HCT116 (cell line): Measurements from ENCODE around the gene IBA57. TPM values are rescaled to one million over a fixed set of nuclear protein-coding genes. Genes with fewer than 3 reads are reported as not detected.

ENCODE experiments used
- ATAC-seq: fragments of 200-7000 bp; cut with Tn5 transposase; 2 replicates; pipeline ENCODE4 v1.9.1; 2020; ENCODE audit warnings: mild to moderate bottlenecking, moderate library complexity
- BruUV-seq: library from RNA; stranded (reverse); fragments of 400-500 nt; replicated peaks from 2 replicates; lab custom pipeline; 2021; lab: Mats Ljungman, UMichigan
- CTCF ChIA-PET: fragments of 300-600 bp; sonication (Branson Sonifier 250); formaldehyde crosslinking; loops from one replicate; lab custom pipeline; 2021; ENCODE audit warnings: antibody characterized with exemption; lab: Charles Lee
- POLR2A ChIA-PET: fragments of 300-600, 350-600 bp; sonication (Branson Sonifier 250); formaldehyde crosslinking; loops from one replicate; lab custom pipeline; 2021; ENCODE audit warnings: antibody characterized with exemption; lab: Charles Lee
- RAD21 ChIA-PET, 2 experiments: fragments of 300-600 bp; sonication (Branson Sonifier 250); formaldehyde crosslinking; loops; one replicate each; lab custom pipeline; 2023; ENCODE audit warnings: low total read pairs in 2 of 2; ENCODE audit not compliant: uncharacterized antibody in 2 of 2, unreplicated experiment in 2 of 2, low non-redundant PET in 1 of 2; lab: Charles Lee
- DNase-seq: peaks from one replicate; pipeline ENCODE4 v3.0.0-alpha.2; 2010; ENCODE audit warnings: low read depth, low spot score
- H2AFZ ChIP-seq: fragments of 200-600 bp; shearing (Covaris generic), sonication (generic); 2 replicates; pipeline ENCODE4 v1.6.1; 2017; ENCODE audit warnings: low read depth, mixed run types, mixed read lengths, antibody characterized with exemption, low read length; ENCODE audit not compliant: poor library complexity, severe bottlenecking
- H3K27ac ChIP-seq: 2 replicates; pipeline ENCODE4 v1.5.1; 2012; ENCODE audit warnings: low read depth, low read length
- H3K27me3 ChIP-seq: fragments of 200-600 bp; sonication (generic); 2 replicates; pipeline ENCODE4 v1.6.1; 2016; ENCODE audit warnings: mixed run types, low read length, mixed read lengths; ENCODE audit not compliant: insufficient read depth
- H3K36me3 ChIP-seq, 2 experiments: fragments of 200-500 bp in 1 of 2; fragments of 200-600 bp in 1 of 2; sonication (Bioruptor generic) in 1 of 2; sonication (generic) in 1 of 2; 2 replicates each; pipeline versions ENCODE4 v1.5.1 to v1.6.1; 2014 to 2016; ENCODE audit warnings: low read length in 2 of 2, inconsistent platforms in 1 of 2, mixed read lengths in 1 of 2, mixed run types in 1 of 2; ENCODE audit not compliant: insufficient read depth in 2 of 2, control insufficient read depth in 1 of 2
- H3K4me1 ChIP-seq, 2 experiments: fragments of 200-600 bp in 1 of 2; sonication (generic) in 1 of 2; 2 replicates each; pipeline versions ENCODE4 v1.5.1 to v1.6.1; 2012 to 2017; ENCODE audit warnings: low read length in 2 of 2, inconsistent platforms in 1 of 2, mild to moderate bottlenecking in 1 of 2, mixed read lengths in 1 of 2, mixed run types in 1 of 2, moderate library complexity in 1 of 2; ENCODE audit not compliant: insufficient read depth in 2 of 2, control insufficient read depth in 1 of 2
- H3K4me2 ChIP-seq: fragments of 200-600 bp; sonication (generic); 2 replicates; pipeline ENCODE4 v1.6.1; 2017; ENCODE audit warnings: mixed run types, low read length, mixed read lengths
- H3K4me3 ChIP-seq, 2 experiments: fragments of 200-600 bp in 1 of 2; sonication (generic) in 1 of 2; replicated peaks in 1 of 2; 2 replicates each; pipeline ENCODE4 v1.5.1; 2011 to 2016; ENCODE audit warnings: low read length in 2 of 2, control low read depth in 1 of 2, low read depth in 1 of 2, mild to moderate bottlenecking in 1 of 2, mixed read lengths in 1 of 2, mixed run types in 1 of 2
- H3K79me2 ChIP-seq: fragments of 200-600 bp; sonication (generic); 2 replicates; pipeline ENCODE4 v1.6.1; 2017; ENCODE audit warnings: mild to moderate bottlenecking, mixed run types, low read length, moderate library complexity, mixed read lengths; ENCODE audit not compliant: insufficient read depth
- H3K9ac ChIP-seq: fragments of 200-600 bp; sonication (generic); 2 replicates; pipeline ENCODE4 v1.6.1; 2016; ENCODE audit warnings: low read length, mixed read lengths
- H3K9me2 ChIP-seq: fragments of 200-600 bp; sonication (generic), shearing (Covaris generic); 2 replicates; pipeline ENCODE4 v1.6.1; 2017; ENCODE audit warnings: mixed run types, mild to moderate bottlenecking, moderate library complexity; ENCODE audit not compliant: insufficient read depth
- H3K9me3 ChIP-seq, 2 experiments: fragments of 200-500 bp in 1 of 2; fragments of 200-600 bp in 1 of 2; sonication (Bioruptor generic) in 1 of 2; sonication (generic) in 1 of 2; 2 replicates each; pipeline ENCODE4 v1.6.1; 2014 to 2017; ENCODE audit warnings: low read length in 2 of 2, mixed read lengths in 2 of 2, inconsistent platforms in 1 of 2, low read depth in 1 of 2, mild to moderate bottlenecking in 1 of 2, mixed run types in 1 of 2, moderate library complexity in 1 of 2; ENCODE audit not compliant: control insufficient read depth in 1 of 2, insufficient read depth in 1 of 2
- H4K20me1 ChIP-seq: fragments of 200-600 bp; sonication (generic), shearing (Covaris generic); 2 replicates; pipeline ENCODE4 v1.6.1; 2017; ENCODE audit warnings: mixed run types, mild to moderate bottlenecking, moderate library complexity; ENCODE audit not compliant: insufficient read depth
- CBX3 ChIP-seq: IDR thresholded peaks from 2 replicates; pipeline ENCODE4 v1.6.1; 2012; ENCODE audit warnings: low read depth
- CEBPB ChIP-seq: IDR thresholded peaks from 2 replicates; pipeline ENCODE4 v1.6.1; 2012; ENCODE audit warnings: low read depth
- ELF1 ChIP-seq: IDR thresholded peaks from 2 replicates; pipeline ENCODE4 v1.6.1; 2012; ENCODE audit warnings: low read depth, borderline replicate concordance
- POLR2AphosphoS5 ChIP-seq: IDR thresholded peaks from 2 replicates; pipeline ENCODE4 v1.6.1; 2011; ENCODE audit warnings: mild to moderate bottlenecking, low read depth, low read length, moderate library complexity
- TCF7L2 ChIP-seq: IDR thresholded peaks from 2 replicates; pipeline ENCODE4 v1.7.0; 2011; ENCODE audit warnings: borderline replicate concordance, inconsistent platforms; ENCODE audit not compliant: insufficient read depth, insufficient read length; ENCODE audit errors: extremely low read depth
- ZBTB33 ChIP-seq: IDR thresholded peaks from 2 replicates; pipeline ENCODE4 v1.6.1; 2011; ENCODE audit warnings: mild to moderate bottlenecking, low read length, moderate library complexity; ENCODE audit not compliant: insufficient replicate concordance; ENCODE audit errors: extremely low read depth
- ZFX ChIP-seq: fragments of 450-650 bp; IDR thresholded peaks from 2 replicates; pipeline ENCODE4 v1.6.1; 2017
- intact Hi-C: fragments of 100-400 bp; cut with micrococcal nuclease; formaldehyde crosslinking; loops from 2 replicates; pipeline ENCODE4 v1.10.0; 2022
- total RNA-seq: library from RNA; stranded (reverse); gene quantifications from one replicate; pipeline ENCODE4 v1.2.1, GENCODE V29; 2021; ENCODE audit not compliant: unreplicated experiment
- TF ChIP-seq, protein P1 (sequence below): IDR thresholded peaks from 2 replicates; pipeline ENCODE4 v1.6.1; 2012
- TF ChIP-seq, protein P2 (sequence below), 3 experiments: fragments of 200-600 bp in 1 of 3; sonication (generic) in 1 of 3; IDR thresholded peaks in 2 of 3; conservative IDR thresholded peaks in 1 of 3; 2 replicates each; pipeline ENCODE4 v1.5.1; 2012 to 2017; ENCODE audit warnings: low read depth in 2 of 3, low read length in 2 of 3, antibody characterized with exemption in 1 of 3, borderline replicate concordance in 1 of 3, control low read depth in 1 of 3, mild to moderate bottlenecking in 1 of 3, mixed read lengths in 1 of 3, mixed run types in 1 of 3, moderate library complexity in 1 of 3; ENCODE audit not compliant: insufficient read depth in 1 of 3

IBA57 gene
- total RNA-seq, 1 experiment from 2014 or later = 11.6 TPM

DNA sequence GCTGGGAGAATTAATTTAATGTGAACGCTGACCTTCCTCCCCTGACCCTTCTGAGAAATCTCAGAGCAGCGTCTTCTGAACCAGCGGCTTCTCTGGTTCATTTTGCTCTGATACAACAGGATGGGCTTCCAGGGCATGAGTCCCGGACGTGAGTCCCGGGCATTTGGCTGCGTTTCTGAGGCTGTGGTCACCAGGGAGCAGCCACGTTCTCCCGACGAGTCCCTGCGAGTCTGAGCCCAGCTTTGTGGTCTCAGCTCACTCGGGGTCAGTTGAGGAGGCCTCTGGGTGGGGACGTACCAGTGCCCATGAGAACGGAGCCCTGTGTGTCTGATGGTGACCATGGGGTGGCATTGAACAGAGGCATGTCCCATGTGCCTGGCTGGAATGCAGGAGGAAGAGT, 24.6 kb downstream of the IBA57 start:
- no peaks in the 10 kb centered on the region for H4K20me1 ChIP-seq
- no peak overlapping the region for H3K4me3 ChIP-seq
- RAD21 ChIA-PET = no interaction called here
- no peak overlapping the region for H3K9ac ChIP-seq
- no peaks in the 10 kb centered on the region for H3K36me3 ChIP-seq
- H3K79me2 ChIP-seq = no peaks in the 10 kb centered on the region
- intact Hi-C loops = no loop called here
- no peak for ATAC-seq
- POLR2A ChIA-PET = no interaction called here
- DNase-seq = no peak
- BruUV-seq = no TSS peak
- no peak overlapping the region for H3K4me2 ChIP-seq
- H3K27ac ChIP-seq = no peak overlapping the region
- H3K27me3 ChIP-seq = no peaks in the 10 kb centered on the region
- H2AFZ ChIP-seq = no peak overlapping the region
- H3K9me3 ChIP-seq = no peaks in the 10 kb centered on the region
- CTCF ChIA-PET = no interaction called here
- TF ChIP-seq CEBPB = no peak
- no peak for TF ChIP-seq POLR2AphosphoS5
- TF ChIP-seq, protein P1, sequence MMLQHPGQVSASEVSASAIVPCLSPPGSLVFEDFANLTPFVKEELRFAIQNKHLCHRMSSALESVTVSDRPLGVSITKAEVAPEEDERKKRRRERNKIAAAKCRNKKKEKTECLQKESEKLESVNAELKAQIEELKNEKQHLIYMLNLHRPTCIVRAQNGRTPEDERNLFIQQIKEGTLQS = no peak
- TF ChIP-seq ZFX = no peak
- TF ChIP-seq ZBTB33 = no peak
- no peak for TF ChIP-seq ELF1
- TF ChIP-seq TCF7L2 = no peak
- no peak for TF ChIP-seq CBX3
- TF ChIP-seq, protein P2, sequence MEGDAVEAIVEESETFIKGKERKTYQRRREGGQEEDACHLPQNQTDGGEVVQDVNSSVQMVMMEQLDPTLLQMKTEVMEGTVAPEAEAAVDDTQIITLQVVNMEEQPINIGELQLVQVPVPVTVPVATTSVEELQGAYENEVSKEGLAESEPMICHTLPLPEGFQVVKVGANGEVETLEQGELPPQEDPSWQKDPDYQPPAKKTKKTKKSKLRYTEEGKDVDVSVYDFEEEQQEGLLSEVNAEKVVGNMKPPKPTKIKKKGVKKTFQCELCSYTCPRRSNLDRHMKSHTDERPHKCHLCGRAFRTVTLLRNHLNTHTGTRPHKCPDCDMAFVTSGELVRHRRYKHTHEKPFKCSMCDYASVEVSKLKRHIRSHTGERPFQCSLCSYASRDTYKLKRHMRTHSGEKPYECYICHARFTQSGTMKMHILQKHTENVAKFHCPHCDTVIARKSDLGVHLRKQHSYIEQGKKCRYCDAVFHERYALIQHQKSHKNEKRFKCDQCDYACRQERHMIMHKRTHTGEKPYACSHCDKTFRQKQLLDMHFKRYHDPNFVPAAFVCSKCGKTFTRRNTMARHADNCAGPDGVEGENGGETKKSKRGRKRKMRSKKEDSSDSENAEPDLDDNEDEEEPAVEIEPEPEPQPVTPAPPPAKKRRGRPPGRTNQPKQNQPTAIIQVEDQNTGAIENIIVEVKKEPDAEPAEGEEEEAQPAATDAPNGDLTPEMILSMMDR (IDR thresholded peaks at IDR 0.05 in 2 of 3, conservative IDR thresholded peaks at IDR 0.05 in 1 of 3; ENCODE audit: borderline replicate concordance in 1 of 3, insufficient read depth in 1 of 3, low read depth in 2 of 3, low read length in 2 of 3) = no peak
- no peaks in the 10 kb centered on the region for H3K4me1 ChIP-seq
- H3K9me2 ChIP-seq = no peaks in the 10 kb centered on the region
